EH (cell line): ENCODE data around the gene GAST.
"Not testable (repeated sequence)": the region's sequence is repeated elsewhere in the genome, so short reads cannot be mapped to it uniquely, and the experiment has no call there.

ENCODE experiments used
- DNase-seq: peaks from one replicate; pipeline ENCODE4 v3.0.0-alpha.2; 2015; ENCODE audit warnings: low read depth

Gene GAST, protein sequence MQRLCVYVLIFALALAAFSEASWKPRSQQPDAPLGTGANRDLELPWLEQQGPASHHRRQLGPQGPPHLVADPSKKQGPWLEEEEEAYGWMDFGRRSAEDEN

DNA sequence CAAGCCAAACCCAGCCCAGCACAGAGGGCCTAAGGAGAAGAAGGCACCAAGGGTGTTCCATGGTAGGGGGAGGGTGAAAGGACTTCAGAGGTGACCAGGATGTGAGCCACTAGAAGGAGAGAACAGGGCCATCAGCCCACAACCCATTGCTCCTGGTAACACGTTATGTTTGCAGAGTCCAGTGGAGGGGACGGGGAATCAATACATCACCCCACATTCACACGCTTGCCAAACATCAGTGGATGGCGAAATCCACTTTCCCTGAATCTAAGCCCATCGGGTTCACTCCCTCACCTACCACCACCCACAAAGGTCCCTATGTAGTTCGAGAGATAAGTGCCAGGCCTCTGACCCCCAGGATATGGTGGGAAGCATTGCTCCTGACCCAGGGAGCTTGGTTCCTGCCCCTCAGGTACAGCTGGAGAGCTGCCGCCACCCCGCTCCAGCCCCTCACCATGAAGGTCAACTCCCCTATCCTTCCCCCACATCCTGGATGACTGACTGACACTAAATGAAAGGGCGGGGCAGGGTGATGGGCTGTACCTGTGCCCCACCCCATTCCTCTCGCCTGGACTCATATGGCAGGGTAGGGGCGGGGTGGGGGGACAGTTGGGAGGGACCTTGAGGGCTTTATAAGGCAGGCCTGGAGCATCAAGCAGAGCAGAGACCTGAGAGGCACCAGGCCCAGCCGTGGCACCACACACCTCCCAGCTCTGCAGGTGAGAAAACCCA, at the start of gene GAST:
TSS of gene GAST (plus strand) at position 663 of the 732 bp plus-strand sequence. CDS start 3,106 bp downstream, outside the sequence.
- no peak for DNase-seq

DNA sequence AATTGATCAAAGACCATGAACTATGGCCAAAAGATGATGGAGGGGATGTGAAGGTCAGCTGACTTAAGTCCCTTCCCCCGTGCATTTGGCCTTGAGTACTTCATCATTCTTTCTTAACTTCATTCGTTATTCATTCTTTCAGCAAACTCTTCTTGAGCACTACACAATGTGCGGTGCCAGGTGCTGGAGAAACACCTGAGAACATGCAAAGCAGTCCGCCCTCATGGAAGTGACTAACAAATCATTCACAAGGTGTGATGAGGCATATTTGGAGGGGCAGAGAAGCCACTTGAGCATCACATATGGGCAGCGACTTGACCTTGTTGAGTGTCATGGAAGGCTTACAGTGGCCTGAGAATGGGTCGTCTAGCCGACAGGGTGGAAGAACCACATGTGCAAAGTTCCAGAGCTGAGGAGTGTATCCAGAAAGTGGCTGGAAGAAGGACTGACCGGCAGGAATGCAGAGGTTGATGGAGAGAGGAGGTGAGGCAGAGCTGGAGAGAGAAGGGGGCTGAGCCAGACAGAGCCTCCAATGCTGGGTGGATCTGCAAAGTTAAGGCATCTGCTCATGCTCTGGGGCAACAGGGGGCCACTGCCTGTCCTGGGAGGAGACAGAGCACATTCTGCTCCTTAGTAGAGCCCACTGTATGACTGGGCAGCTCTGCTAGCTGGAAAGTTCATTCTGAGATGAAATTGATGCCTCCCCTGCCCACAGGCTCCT, 48.5 kb upstream of the GAST start:
- DNase-seq = no peak

DNA sequence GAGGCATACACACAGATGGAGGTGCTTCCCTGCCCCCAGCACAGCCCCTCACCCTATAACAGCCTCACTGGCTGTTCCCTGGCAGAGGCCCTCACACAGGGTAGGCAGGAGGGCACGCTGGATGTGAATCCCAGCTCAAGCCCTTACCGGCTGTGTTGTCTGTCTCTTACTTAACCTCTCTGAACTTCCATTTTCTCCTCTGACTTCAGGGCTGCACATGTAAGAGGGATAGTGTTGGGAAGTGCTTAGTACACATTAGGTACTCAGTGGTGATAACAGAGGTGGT, 48.0 kb upstream of the GAST start:
- no peak for DNase-seq

DNA sequence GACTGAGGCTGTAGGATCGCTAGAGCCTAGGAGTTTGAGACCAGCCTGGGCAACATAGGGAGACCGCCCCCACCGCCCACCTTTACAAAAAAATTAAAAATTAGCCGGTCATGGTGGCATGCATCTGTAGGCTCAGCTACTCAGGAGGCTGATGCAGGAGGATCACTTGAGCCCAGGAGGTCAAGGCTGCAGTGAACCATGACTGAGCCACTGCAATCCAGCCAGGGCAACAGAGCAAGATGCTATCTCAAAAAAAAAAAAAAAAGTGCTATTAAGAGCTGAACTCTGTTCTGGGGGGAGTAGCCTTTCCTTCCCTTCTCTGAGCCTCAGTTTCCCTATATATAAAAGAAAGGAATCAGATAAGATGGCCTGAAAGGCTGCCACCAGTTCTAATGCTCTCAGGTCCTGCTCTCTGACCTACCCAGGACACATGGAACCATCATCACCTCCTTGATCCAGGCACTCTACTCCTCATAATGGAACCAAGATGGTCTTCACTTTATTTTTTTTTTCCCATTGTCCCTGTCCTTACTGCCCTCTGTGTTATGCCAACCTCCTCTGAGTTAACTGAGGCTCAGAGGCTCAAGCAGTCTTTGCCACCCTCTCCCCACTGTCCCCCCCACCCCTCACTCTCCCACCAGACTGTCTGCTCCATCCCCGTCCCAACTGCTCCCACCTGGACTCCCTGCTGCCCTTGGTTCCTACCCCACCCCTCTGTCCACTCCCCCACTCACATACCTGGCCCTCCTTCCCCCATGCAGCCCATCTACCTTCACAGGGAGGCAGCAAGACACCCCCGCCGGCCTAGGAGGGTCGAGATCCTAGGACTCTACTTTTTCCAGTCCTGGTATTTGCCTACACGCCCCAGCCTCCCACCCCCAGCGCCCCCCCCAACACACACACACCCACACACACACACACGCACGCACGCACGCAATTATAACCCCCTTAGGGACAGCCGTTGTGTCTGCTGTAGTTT, 47.3 kb upstream of the GAST start:
- no peak for DNase-seq

DNA sequence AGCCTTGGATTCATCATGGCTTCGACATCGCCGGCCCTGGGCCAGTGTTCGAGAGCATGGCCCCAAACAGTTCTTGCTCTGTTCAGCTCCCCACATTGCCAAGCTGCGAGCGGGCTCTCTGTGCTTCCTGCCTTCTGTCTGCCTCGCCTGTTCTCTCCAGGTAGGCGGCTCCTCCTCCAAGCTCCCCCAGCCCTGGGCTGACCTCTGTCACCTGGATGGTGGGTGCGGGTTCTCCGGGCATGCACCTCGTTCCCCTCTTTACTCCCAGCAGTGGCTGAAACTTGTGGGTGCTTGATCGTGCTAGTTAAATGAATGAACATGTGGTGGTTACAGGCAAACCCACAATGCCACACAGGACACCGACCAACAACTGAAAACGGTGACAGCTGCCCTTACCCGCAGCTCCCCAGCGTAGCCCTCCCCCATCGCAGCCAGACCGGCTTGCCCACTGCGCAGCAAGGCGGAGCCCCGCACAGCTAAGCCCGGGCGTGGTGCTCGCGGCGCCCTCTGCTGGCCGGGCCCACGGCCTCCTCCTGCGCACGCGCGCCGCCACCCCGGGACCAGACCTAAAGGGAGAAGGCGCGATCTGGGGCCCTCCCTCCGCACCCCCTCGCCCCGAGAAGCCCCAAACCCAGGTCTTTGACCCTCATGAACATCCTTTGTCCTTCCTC, 46.4 kb upstream of the GAST start:
- DNase-seq = peak; percentile 82

DNA sequence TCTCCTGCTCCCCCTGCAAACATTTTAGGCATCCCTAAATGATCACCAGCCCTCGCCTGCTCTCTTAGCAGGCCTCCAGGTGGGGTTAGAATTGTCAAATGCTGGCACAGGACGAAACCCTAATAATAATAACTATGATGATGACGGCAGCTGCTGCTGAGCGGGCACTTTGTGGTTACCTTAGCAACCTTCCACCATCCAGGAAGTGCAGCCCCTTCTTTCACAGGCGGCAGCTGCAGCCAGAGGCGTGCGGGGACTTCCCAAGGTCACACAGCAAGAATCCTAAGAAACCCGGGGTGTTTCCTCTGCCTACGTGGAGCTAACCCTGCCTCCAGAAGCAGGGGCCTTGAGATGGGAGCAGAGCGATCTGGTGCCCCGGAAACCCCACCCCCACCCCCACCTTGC, 45.9 kb upstream of the GAST start:
- peak; percentile 70 for DNase-seq

DNA sequence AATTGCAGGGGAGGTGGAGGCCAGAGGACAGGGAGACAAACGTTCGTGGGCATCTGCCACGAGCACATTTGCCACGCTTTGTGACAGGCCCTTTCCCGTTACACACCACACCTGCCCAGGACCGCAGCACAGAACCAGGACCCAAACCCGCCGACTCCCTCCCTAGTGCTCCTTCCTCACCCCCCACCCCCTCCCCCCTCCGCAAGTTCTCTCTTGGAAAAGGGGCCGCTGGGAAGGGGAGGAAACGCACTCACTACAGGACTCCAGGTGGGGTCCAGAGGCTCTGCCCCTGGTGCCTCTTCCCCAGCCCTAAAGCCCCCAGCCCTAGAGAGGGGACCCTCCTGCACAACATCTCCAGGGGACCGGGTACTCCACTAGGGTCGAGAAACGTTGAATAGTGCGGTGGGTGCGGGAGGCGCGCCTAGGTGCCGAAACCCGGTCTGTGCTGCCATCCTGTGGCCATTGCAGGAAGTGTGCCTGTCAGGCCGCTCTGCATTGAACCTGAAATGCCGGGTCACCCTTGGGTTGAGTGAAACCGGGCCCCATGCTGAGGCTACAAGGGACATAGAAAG, 45.3 kb upstream of the GAST start:
- peak; percentile 75 for DNase-seq

DNA sequence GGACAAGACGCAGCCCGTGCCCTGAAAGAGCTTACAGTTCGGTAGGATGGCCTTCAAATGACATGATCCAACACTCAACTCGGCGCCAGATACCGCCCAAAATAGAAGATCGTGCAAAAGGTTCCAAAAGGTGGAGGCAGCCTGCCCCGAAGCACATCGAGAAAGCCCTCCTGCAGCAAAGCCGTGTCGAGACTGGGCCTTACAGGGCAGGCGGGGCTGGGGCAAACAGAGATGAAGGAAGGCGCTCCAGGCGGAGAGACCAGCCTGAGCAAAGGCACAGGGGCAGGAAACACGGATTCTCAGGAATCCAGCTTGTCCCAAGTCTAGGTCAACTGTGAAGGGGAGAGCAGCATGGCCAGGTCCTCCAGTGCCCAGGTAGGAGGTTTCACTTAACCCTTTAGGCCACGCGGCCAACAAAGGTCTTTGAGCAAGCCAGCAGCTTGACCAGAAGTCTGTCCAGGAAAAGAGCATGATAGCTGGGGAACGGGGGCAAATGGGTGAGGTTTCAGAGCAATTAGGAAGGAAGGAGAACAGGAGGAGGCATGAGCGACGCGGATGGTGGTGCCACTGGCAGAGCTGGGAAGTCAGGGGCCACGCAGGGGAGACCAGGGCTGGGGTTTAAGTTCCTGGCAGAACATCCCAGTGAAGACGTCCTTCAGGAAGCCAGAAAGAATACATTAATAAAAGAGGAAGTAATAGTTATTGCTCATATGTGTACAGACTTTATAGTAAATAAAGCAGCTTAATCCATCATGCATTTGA, 44.7 kb upstream of the GAST start:
- DNase-seq = no peak

DNA sequence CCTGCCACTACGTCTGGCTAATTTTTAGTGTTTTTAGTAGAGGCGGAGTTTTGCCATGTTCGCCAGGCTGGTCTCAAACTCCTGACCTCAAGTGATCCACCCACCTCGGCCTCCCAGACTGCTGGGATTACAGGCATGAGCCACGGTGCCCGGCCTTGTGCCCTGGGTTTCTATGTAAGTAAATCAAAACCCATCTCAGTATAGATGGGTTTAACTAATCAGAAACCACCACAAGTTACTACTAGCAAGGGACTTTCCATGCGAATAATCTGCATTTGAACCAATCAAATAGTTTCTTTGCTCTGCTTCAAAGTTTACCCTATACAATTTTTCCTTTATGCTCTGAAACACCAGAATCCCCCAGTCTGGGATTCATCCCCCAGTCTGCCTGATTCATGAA, 40.0 kb upstream of the GAST start:
- no peak for DNase-seq

DNA sequence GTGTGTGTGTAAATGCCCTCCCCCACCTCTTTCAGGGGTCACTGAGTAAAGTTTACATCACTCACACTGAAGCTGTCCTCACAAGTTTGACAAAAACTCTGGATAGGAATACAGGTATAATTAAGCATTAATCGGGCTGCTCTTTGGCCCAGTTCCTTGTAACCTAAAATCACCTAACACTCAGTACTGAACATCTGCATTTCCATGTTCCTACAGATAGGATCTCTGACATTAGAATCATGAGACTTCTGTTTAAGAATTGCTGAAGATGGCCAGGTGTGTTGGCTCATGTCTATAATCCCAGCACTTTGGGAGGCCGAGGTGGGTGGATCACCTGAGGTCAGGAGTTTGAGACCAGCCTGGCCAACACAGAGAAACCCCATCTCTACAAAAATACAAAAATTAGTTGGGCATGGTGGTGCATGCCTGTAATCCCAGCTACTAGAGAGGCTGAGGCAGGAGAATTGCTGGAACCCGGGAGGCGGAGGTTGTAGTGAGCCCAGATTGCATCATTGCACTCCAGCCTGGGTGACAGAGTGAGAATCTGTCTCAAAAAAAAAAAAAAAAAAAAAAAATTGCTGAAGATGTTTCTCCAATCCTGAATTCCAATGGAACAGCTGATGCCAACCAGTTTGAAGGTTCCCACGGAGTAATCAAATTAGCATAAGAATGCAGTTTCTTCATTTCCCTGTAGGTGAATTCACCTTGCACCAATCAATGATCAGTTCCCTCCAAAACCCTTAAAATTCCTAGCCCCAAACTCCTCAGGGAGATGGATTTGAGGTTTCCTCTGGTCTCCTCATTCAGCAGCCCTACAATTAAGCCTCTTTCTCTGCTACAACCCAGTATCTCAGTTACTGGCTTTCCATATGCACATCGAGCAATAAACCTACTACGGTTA, 36.7 kb upstream of the GAST start:
- not testable (repeated sequence) for DNase-seq

DNA sequence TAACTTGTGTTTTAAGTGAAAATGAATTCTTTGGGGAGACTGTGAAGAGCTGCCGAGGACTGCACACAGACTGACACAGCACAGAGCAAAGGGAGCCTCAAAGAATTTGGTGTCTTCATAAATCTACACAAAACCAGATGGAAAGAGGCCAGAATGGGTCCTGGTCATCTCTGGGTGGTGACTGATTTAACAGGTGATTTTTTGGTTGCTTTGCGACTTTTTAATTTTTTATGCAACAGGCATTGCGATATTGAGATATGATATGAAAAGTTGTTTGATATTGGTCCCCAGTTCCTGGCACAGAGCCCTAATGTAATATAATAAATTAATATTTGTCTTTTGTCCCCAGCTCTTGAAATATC, 36.1 kb upstream of the GAST start:
- DNase-seq = no peak

DNA sequence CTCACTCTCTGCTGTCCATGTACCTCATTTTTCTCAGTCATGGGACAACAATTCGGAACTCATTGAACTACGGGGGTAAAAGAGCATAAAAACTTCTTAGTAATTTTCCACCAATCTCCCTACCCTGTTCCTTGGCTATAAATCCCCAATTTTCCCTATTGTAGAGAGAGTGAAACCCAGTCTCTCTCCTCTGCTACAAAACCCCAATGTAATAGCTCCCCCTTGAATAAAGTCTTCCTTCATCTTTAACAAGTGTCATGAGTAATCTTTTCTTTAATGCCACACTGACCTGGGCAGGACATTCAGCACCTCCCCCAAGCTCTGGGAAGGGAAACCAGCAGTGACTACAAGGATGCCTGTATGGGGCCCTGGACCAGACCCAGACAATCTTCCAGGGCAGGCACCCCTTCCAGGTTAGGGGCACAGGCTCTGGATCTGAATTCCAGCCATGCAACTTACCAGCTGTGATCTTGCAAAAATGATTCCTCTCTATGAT, 33.7 kb upstream of the GAST start:
- DNase-seq = peak; percentile 55

DNA sequence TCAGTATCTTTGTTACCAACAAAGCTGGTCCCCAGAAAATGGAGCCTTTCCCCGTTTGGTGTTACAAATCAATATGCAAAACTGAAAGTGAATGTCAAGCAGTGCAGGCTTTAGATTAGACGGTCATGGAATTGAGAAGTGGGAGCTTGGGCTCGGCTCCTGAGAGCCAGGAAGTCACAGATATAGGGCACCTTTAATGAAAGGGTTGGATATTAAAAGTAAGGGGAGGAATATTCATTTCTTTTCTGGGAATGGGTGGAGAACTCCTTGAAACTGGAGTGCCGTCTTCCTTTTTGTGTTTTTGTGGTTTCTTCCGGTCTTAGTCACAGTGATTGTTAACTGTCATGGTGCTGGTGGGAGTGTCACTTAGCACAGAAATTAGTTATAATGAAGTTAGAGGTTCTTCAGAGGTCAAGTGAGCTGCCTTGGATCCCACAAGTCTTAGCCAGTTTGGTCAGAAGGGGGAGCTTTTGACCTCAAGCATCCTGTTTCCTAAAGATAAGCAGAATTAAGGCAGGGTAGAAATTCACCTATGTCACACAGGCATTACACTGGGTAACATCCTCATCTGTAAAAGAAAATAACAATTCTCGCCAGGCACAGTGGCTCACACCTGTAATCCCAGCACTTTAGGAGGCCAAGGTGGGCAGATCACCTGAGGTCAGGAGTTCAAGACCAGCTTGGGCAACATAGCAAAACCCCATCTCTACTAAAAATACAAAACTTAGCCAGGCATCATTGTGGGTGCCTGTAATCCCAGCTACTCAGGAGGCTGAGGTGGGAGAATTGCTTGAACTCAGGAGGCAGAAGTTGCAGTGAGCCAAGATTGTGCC, 33.0 kb upstream of the GAST start:
- peak; percentile 86 for DNase-seq

DNA sequence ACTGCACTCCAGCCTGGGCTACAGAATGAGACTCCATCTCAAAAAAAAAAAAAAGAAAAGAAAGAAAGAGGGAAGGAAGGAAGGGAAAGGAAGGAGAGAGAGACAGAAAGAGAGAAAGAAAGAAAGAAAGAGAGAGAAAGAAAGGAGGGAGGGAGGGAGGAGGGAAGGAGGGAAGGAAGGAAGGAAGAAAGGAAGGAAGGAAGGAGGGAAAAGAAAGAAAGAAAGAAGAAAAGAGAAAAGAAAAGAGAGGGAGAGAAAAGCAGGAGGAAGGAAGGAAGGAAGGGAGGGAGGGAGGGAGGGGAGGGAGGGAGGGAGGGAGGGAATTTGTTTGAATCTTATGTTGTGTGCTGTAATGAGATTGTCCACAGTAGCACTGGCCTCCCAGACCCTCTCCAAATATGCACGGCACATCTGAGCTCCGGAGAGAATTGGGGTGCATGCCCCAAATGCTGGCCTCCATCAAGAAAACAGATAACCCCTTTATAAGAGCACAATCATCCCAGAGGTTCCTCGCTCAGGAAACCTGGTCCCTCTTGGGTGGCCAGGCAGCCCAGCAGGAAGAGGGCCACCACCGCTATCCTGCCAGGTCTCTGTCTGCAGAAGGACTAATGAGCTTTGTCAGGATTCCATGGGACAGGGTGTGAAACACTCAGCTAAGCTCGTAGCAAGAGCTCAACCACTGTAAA, 32.2 kb upstream of the GAST start:
- no peak for DNase-seq

DNA sequence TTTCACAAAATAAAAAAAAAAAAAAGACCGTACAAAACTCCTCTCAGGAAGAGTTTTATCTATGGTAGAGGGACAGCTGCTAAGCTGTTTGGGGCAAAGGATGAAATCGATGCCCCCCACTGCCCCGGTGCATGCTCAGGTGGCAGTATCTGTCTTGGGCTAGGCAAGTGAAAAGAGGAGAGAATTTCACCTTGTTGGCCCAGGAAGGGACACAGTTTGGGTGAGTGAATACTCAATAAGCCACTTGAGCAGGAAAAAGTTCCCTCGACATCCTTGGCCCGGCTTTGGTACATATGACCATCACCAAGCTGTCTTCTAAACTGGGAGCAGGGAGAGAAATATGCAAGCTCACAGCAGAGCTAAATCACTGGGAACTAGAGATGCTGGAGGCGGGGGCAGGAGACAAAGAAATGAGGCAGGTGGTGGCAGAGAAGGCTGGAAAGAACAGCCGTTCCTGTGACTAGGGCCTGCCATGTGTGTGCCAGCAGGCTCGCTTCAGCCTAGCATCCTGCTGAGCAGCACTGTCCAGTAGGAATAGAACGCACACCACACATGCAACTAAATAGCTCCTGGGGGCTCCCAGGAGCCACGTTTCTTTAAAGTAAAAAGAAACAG, 31.6 kb upstream of the GAST start:
- DNase-seq = no peak

DNA sequence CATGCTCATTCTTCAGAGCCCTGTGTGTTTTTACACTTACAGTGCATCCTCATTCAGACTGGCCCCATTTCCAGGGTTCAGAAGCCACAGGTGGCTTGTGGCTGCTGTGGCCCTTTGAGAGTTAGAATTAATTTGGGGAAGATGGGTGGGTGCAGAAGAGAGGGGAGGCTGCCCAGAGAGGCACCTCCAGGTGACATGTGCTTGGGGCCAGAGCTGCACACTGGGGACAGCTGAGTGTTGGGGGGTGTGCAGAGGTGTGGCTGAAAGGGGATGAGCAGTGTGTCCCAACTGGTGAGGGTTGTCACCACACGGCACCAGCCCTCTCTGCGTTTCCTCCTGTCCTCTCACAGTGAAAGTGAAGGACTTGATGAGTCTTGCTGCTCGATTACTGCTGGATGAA, 30.4 kb upstream of the GAST start:
- no peak for DNase-seq

DNA sequence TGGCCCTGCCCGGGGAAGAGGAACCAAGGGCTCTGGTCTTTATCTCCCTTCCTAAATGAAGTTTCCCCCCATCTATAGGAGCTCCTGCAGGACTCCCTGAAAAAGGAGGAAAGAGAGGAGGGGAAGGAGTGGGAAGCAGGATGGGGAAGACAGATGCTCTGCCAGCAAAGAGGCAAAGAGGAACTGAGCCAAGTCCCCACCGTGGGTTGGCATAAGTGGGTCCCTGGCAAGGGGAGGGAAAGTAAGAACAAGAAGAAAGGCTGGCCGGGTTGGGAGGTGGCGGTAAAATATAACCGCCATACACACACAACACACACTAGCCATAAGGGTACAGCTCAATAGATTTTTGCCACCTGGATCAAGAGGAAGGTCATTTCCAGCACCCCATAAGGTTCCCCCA, 29.5 kb upstream of the GAST start:
- no peak for DNase-seq
